GM23338 (cell line): ENCODE measurements around the gene MMP24OS. TPM values are rescaled to one million over a fixed set of nuclear protein-coding genes. Genes with fewer than 3 reads are reported as not detected.

Experiments
- ATAC-seq: fragments of 200-7000 bp; cut with Tn5 transposase; 3 replicates; pipeline ENCODE4 v1.9.1; 2020
- DNase-seq: peaks from one replicate; pipeline ENCODE4 v3.0.0-alpha.2; 2015; ENCODE audit warnings: low spot score
- H2AFZ ChIP-seq: fragments of 200-600 bp; sonication (generic); 2 replicates; pipeline ENCODE4 v1.8.0; 2016; ENCODE audit warnings: antibody characterized with exemption, mild to moderate bottlenecking, moderate library complexity
- H3F3A ChIP-seq: fragments of 200-600 bp; sonication (generic); replicated peaks from 2 replicates; pipeline ENCODE4 v1.8.0; 2017; ENCODE audit warnings: antibody characterized with exemption, mixed run types, low read depth
- H3K27ac ChIP-seq: fragments of 200-600 bp; sonication (generic); 2 replicates; pipeline ENCODE4 v1.6.1; 2016; ENCODE audit warnings: low read depth
- H3K27me3 ChIP-seq: fragments of 200-600 bp; sonication (generic); 2 replicates; pipeline ENCODE4 v1.8.0; 2016; ENCODE audit warnings: mild to moderate bottlenecking, mixed run types, moderate library complexity; ENCODE audit not compliant: insufficient read depth
- H3K36me3 ChIP-seq: fragments of 200-600 bp; sonication (generic); 2 replicates; pipeline ENCODE4 v1.8.0; 2016; ENCODE audit warnings: mild to moderate bottlenecking; ENCODE audit not compliant: insufficient read depth
- H3K4me1 ChIP-seq: fragments of 200-600 bp; sonication (generic); 2 replicates; pipeline ENCODE4 v1.8.0; 2016; ENCODE audit warnings: mild to moderate bottlenecking, moderate library complexity; ENCODE audit not compliant: insufficient read depth
- H3K4me2 ChIP-seq: fragments of 200-600 bp; sonication (generic); 2 replicates; pipeline ENCODE4 v1.7.1; 2017; ENCODE audit warnings: mixed run types
- H3K4me3 ChIP-seq: fragments of 200-600 bp; sonication (generic); 2 replicates; pipeline ENCODE4 v1.6.1; 2016; ENCODE audit warnings: mixed run types
- H3K79me2 ChIP-seq: fragments of 200-600 bp; sonication (generic); replicated peaks from 2 replicates; pipeline ENCODE4 v1.8.0; 2017; ENCODE audit warnings: mild to moderate bottlenecking; ENCODE audit not compliant: insufficient read depth
- H3K9me2 ChIP-seq: fragments of 200-600 bp; sonication (generic); 2 replicates; pipeline ENCODE4 v1.8.0; 2017; ENCODE audit not compliant: insufficient read depth
- H4K20me1 ChIP-seq: fragments of 200-600 bp; sonication (generic); replicated peaks from 2 replicates; pipeline ENCODE4 v1.8.0; 2017; ENCODE audit warnings: mild to moderate bottlenecking; ENCODE audit not compliant: insufficient read depth
- H3K27ac Mint-ChIP-seq: 2 replicates; pipeline ENCODE4 v1.8.0; 2020; ENCODE audit warnings: inconsistent platforms, mild to moderate bottlenecking, moderate library complexity, mixed read lengths
- H3K27me3 Mint-ChIP-seq: 3 replicates; pipeline ENCODE4 v1.8.0; 2022; ENCODE audit warnings: low read depth, mild to moderate bottlenecking, moderate library complexity, mixed read lengths, inconsistent platforms; ENCODE audit not compliant: insufficient read depth, poor library complexity
- H3K36me3 Mint-ChIP-seq: 3 replicates; pipeline ENCODE4 v1.8.0; 2021; ENCODE audit warnings: low read depth, mild to moderate bottlenecking, inconsistent platforms, moderate library complexity, mixed read lengths
- H3K4me1 Mint-ChIP-seq: 3 replicates; pipeline ENCODE4 v1.8.0; 2020; ENCODE audit warnings: mild to moderate bottlenecking, inconsistent platforms, mixed read lengths
- H3K4me3 Mint-ChIP-seq: 3 replicates; pipeline ENCODE4 v1.8.0; 2021; ENCODE audit warnings: moderate library complexity, mild to moderate bottlenecking, inconsistent platforms, mixed read lengths
- H3K9me3 Mint-ChIP-seq: 3 replicates; pipeline ENCODE4 v1.8.0; 2020; ENCODE audit warnings: moderate library complexity, mild to moderate bottlenecking, inconsistent platforms, mixed read lengths
- CREB1 ChIP-seq: fragments of 250-450 bp; sonication (Bioruptor Pico); IDR thresholded peaks from 2 replicates; pipeline ENCODE4 v1.5.0; 2020; ENCODE audit warnings: low read depth, mild to moderate bottlenecking, moderate library complexity
- EZH2 ChIP-seq: fragments of 200-600 bp; sonication (generic); IDR thresholded peaks from one replicate; pipeline ENCODE4 v1.8.0; 2017; ENCODE audit warnings: antibody characterized with exemption, mild to moderate bottlenecking, low read depth; ENCODE audit not compliant: unreplicated experiment
- NANOG ChIP-seq: IDR thresholded peaks from 2 replicates; pipeline ENCODE4 v1.6.1; 2016; ENCODE audit warnings: antibody characterized with exemption, borderline replicate concordance
- POLR2AphosphoS5 ChIP-seq: IDR thresholded peaks from 2 replicates; pipeline ENCODE4 v1.6.1; 2016; ENCODE audit warnings: antibody characterized with exemption, low read depth
- REST ChIP-seq: IDR thresholded peaks from one replicate; pipeline ENCODE4 v1.6.1; 2018; ENCODE audit warnings: antibody characterized with exemption; ENCODE audit not compliant: unreplicated experiment
- ZNF114 ChIP-seq: fragments of 250-450 bp; sonication (Bioruptor Pico); IDR thresholded peaks from 2 replicates; pipeline ENCODE4 v1.5.0; 2020; ENCODE audit warnings: mild to moderate bottlenecking, moderate library complexity
- ZNF331 ChIP-seq: fragments of 250-450 bp; sonication (Bioruptor Pico); IDR thresholded peaks from 2 replicates; pipeline ENCODE4 v1.5.0; 2020; ENCODE audit warnings: low read depth, mild to moderate bottlenecking, moderate library complexity
- polyA plus RNA-seq: library from polyadenylated mRNA; unstranded; fragments of >200 nt; fragmentation: Nextera tagmentation; extraction: Ambion mirVana; gene quantifications from 2 replicates; pipeline ENCODE4 v1.2.1, GENCODE V29; 2016
- total RNA-seq: library from RNA; depleted of rRNA; stranded (reverse); fragments of >200 nt; shearing (Covaris generic); gene quantifications from 2 replicates; pipeline ENCODE4 v1.2.3, GENCODE V29; 2014

The MMP24OS gene
- total and polyA plus RNA-seq, 2 experiments from 2014 or later, result 10.5 to 25.4 TPM

GRCh38 chr20:35291654-35292503 lies 14.0 kb upstream of the MMP24OS start, which contains the start of gene FAM83C:
TSS of gene FAM83C (minus strand) at chr20:35292425. CDS start at chr20:35292304, 121 bp downstream.
- ATAC-seq, result peak; percentile 26
- Histone ChIP-seq H3K4me2 (no peak within 1 kb of the TSS), H3K9me2 (no peaks in the 10 kb centered on the region), H3K27me3 (no peaks in the 10 kb centered on the region), H3K4me3 (no peak within 1 kb of the TSS), H3F3A (no peaks in the 10 kb centered on the region), H4K20me1 (no peaks in the 10 kb centered on the region), H2AFZ (peak within 1 kb of the TSS; percentile 76; the same call in 1 of the 2 replicates), H3K27ac (no peak within 1 kb of the TSS), H3K36me3 (no peaks in the 10 kb centered on the region), H3K79me2 (no peaks in the 10 kb centered on the region), H3K4me1 (no peaks in the 10 kb centered on the region)
- H3K4me3 Mint-ChIP-seq, result no peak within 1 kb of the TSS
- TF ChIP-seq ZNF114 (CRISPR knock-in tag) (no peak), ZNF331 (CRISPR knock-in tag) (no peak), EZH2 (no peak), NANOG (no peak), POLR2AphosphoS5 (no peak)
- peak within 1 kb of the TSS; percentile 48; the same call in 1 of the 2 replicates for H3K27ac Mint-ChIP-seq
- no peaks in the 10 kb centered on the region; the same call in 1 of the 3 replicates for H3K4me1 Mint-ChIP-seq
- no peaks in the 10 kb centered on the region for H3K9me3 Mint-ChIP-seq
- peaks cover 16% of the 10 kb centered on the region for H3K27me3 Mint-ChIP-seq
- no peaks in the 10 kb centered on the region for H3K36me3 Mint-ChIP-seq
- DNase-seq, result no peak

GRCh38 chr20:35290887-35291417 lies 13.0 kb upstream of the MMP24OS start:
- H3K4me2 ChIP-seq, result no peak overlapping the region
- no peak overlapping the region for H3K4me3 ChIP-seq
- H3K79me2 ChIP-seq, result no peaks in the 10 kb centered on the region
- Mint-ChIP-seq H3K36me3 (no peaks in the 10 kb centered on the region), H3K27ac (no peak overlapping the region), H3K4me1 (peaks cover 2% of the 10 kb centered on the region), H3K4me3 (no peak overlapping the region), H3K9me3 (no peaks in the 10 kb centered on the region), H3K27me3 (peaks cover 16% of the 10 kb centered on the region)
- ATAC-seq (no peak), DNase-seq (no peak)
- TF ChIP-seq REST (no peak), CREB1 (CRISPR knock-in tag) (no peak)
- H3F3A ChIP-seq, result no peaks in the 10 kb centered on the region
- H3K4me1 ChIP-seq, result no peaks in the 10 kb centered on the region
- no peaks in the 10 kb centered on the region for H4K20me1 ChIP-seq
- H2AFZ ChIP-seq, result no peak overlapping the region
- H3K36me3 ChIP-seq, result no peaks in the 10 kb centered on the region
- no peaks in the 10 kb centered on the region for H3K9me2 ChIP-seq
- no peaks in the 10 kb centered on the region for H3K27me3 ChIP-seq
- no peak overlapping the region for H3K27ac ChIP-seq
